PC-3 (cell line): Measurements from ENCODE around the gene SORL1. TPM values are rescaled to one million over a fixed set of nuclear protein-coding genes. Genes with fewer than 3 reads are reported as not detected.

Experiments
- ATAC-seq: fragments of 200-7000 bp; cut with Tn5 transposase; 2 replicates; pipeline ENCODE4 v1.9.1; 2020; ENCODE audit warnings: mild to moderate bottlenecking, moderate library complexity
- BruUV-seq: library from RNA; stranded (reverse); fragments of 400-500 nt; replicated peaks from 2 replicates; lab custom pipeline; 2021; lab: Mats Ljungman, UMichigan
- CTCF ChIA-PET: fragments of 300-600 bp; sonication (Branson Sonifier 250); formaldehyde crosslinking; loops from one replicate; lab custom pipeline; 2022; ENCODE audit warnings: antibody characterized with exemption; lab: Charles Lee
- POLR2A ChIA-PET: fragments of 300-600 bp; sonication (Branson Sonifier 250); formaldehyde crosslinking; loops from one replicate; lab custom pipeline; 2022; ENCODE audit warnings: antibody characterized with exemption; ENCODE audit not compliant: unreplicated experiment; lab: Charles Lee
- DNase-seq: peaks from one replicate; pipeline ENCODE4 v3.0.0-alpha.2; 2015
- H2AFZ ChIP-seq: fragments of 300-600 bp; sonication (generic); 2 replicates; pipeline ENCODE4 v1.6.0; 2016; ENCODE audit warnings: antibody characterized with exemption, low read length
- H3F3A ChIP-seq: fragments of 300-600 bp; sonication (generic); one replicate; pipeline ENCODE4 v1.6.0; 2017; ENCODE audit warnings: antibody characterized with exemption, low read length, control low read depth, mild to moderate bottlenecking; ENCODE audit not compliant: unreplicated experiment
- H3K27ac ChIP-seq: fragments of 300-600 bp; sonication (generic); 2 replicates; pipeline ENCODE4 v1.5.1; 2016; ENCODE audit warnings: mild to moderate bottlenecking, low read length
- H3K27me3 ChIP-seq: fragments of 300-600 bp; sonication (generic); 2 replicates; pipeline ENCODE4 v1.6.1; 2016; ENCODE audit warnings: low read length, mixed read lengths
- H3K36me3 ChIP-seq: fragments of 300-600 bp; sonication (generic); 2 replicates; pipeline ENCODE4 v1.6.1; 2016; ENCODE audit warnings: low read depth, mixed run types, low read length, mixed read lengths
- H3K4me1 ChIP-seq: fragments of 300-600 bp; sonication (generic); 2 replicates; pipeline ENCODE4 v1.5.1; 2016; ENCODE audit warnings: low read length; ENCODE audit not compliant: insufficient read depth
- H3K4me2 ChIP-seq: fragments of 300-600 bp; sonication (generic); 2 replicates; pipeline ENCODE4 v1.6.0; 2016; ENCODE audit warnings: low read length
- H3K4me3 ChIP-seq: fragments of 300-600 bp; sonication (generic); 2 replicates; pipeline ENCODE4 v1.5.1; 2016; ENCODE audit warnings: mild to moderate bottlenecking, low read length, mixed read lengths
- H3K79me2 ChIP-seq: fragments of 300-600 bp; sonication (generic); 2 replicates; pipeline ENCODE4 v1.6.1; 2017; ENCODE audit warnings: low read length, mixed read lengths
- H3K9ac ChIP-seq: fragments of 300-600 bp; sonication (generic); 2 replicates; pipeline ENCODE4 v1.6.0; 2016; ENCODE audit warnings: mild to moderate bottlenecking, low read length
- H3K9me2 ChIP-seq: fragments of 300-600 bp; sonication (generic); replicated peaks from 2 replicates; pipeline ENCODE4 v1.6.1; 2016; ENCODE audit warnings: mixed run types, low read length, mixed read lengths
- H3K9me3 ChIP-seq: fragments of 300-600 bp; sonication (generic); 2 replicates; pipeline ENCODE4 v1.6.1; 2016; ENCODE audit warnings: low read length, mixed read lengths
- H4K20me1 ChIP-seq: fragments of 300-600 bp; sonication (generic); 2 replicates; pipeline ENCODE4 v1.6.1; 2016; ENCODE audit warnings: low read length, mixed read lengths
- CTCF ChIP-seq: fragments of 300-600 bp; sonication (generic); conservative IDR thresholded peaks from 2 replicates; pipeline ENCODE4 v1.5.1; 2017; ENCODE audit warnings: antibody characterized with exemption, low read depth, mild to moderate bottlenecking, low read length
- EZH2 ChIP-seq: fragments of 300-600 bp; sonication (generic); IDR thresholded peaks from one replicate; pipeline ENCODE4 v1.6.1; 2017; ENCODE audit warnings: antibody characterized with exemption, mild to moderate bottlenecking, low read length; ENCODE audit not compliant: unreplicated experiment
- EZH2phosphoT487 ChIP-seq: fragments of 300-600 bp; sonication (generic); IDR thresholded peaks from 2 replicates; pipeline ENCODE4 v1.6.1; 2018; ENCODE audit warnings: mild to moderate bottlenecking, antibody characterized with exemption, low read length, borderline replicate concordance
- intact Hi-C: fragments of 100-400 bp; cut with micrococcal nuclease; formaldehyde crosslinking; loops from 2 replicates; pipeline ENCODE4 v1.9.0; 2023
- total RNA-seq: library from RNA; depleted of rRNA; stranded (reverse); fragments of >200 nt; gene quantifications from 2 replicates; pipeline ENCODE4 v1.2.3, GENCODE V29; 2014

SORL1 gene
- total RNA-seq, 1 experiment from 2014 or later, result 53.7 TPM

- H3K4me2 ChIP-seq, result no peak overlapping the region
- no peaks in the 10 kb centered on the region for H3K9me2 ChIP-seq
- intact Hi-C loops, result no loop called here
- no peaks in the 10 kb centered on the region for H3F3A ChIP-seq
- H3K9me3 ChIP-seq, result no peaks in the 10 kb centered on the region
- H3K4me3 ChIP-seq, result no peak overlapping the region
- no peak overlapping the region for H3K27ac ChIP-seq
- ATAC-seq (no peak), DNase-seq (no peak)
- H3K79me2 ChIP-seq, result no peaks in the 10 kb centered on the region
- BruUV-seq, result no TSS peak
- H3K36me3 ChIP-seq, result peaks cover 15% of the 10 kb centered on the region; the same call in 1 of the 2 replicates
- H3K27me3 ChIP-seq, result no peaks in the 10 kb centered on the region
- ChIA-PET POLR2A (no interaction called here), CTCF (no interaction called here)
- H3K9ac ChIP-seq, result no peak overlapping the region
- H4K20me1 ChIP-seq, result no peaks in the 10 kb centered on the region
- TF ChIP-seq EZH2 (no peak), CTCF (no peak), EZH2phosphoT487 (no peak)
- H3K4me1 ChIP-seq, result no peaks in the 10 kb centered on the region
- no peak overlapping the region for H2AFZ ChIP-seq
Measured at GRCh38 chr11:121586750-121587149, 134.6 kb downstream of the SORL1 start.

- no peak overlapping the region for H2AFZ ChIP-seq
- H3K36me3 ChIP-seq, result peaks cover 15% of the 10 kb centered on the region; the same call in 1 of the 2 replicates
- no peaks in the 10 kb centered on the region for H3K27me3 ChIP-seq
- no peaks in the 10 kb centered on the region for H3K79me2 ChIP-seq
- no peak overlapping the region for H3K4me2 ChIP-seq
- no peak overlapping the region for H3K27ac ChIP-seq
- BruUV-seq, result no TSS peak
- peaks cover 2% of the 10 kb centered on the region; the same call in 1 of the 2 replicates for H3K4me1 ChIP-seq
- POLR2A ChIA-PET, result no interaction called here
- intact Hi-C loops, result no loop called here
- no peaks in the 10 kb centered on the region for H3K9me2 ChIP-seq
- H3K9ac ChIP-seq, result no peak overlapping the region
- no peaks in the 10 kb centered on the region for H4K20me1 ChIP-seq
- CTCF ChIA-PET, result no interaction called here
- DNase-seq, result no peak
- H3K9me3 ChIP-seq, result no peaks in the 10 kb centered on the region
- ATAC-seq, result no peak
- no peak overlapping the region for H3K4me3 ChIP-seq
- TF ChIP-seq CTCF (no peak), EZH2phosphoT487 (no peak), EZH2 (no peak)
- H3F3A ChIP-seq, result no peaks in the 10 kb centered on the region
Measured at GRCh38 chr11:121587182-121587581, 135.1 kb downstream of the SORL1 start.

- ChIA-PET POLR2A (no interaction called here), CTCF (no interaction called here)
- Histone ChIP-seq H3K27ac (no peak overlapping the region), H2AFZ (no peak overlapping the region), H3K27me3 (no peaks in the 10 kb centered on the region), H3K4me3 (no peak overlapping the region), H4K20me1 (no peaks in the 10 kb centered on the region), H3K4me2 (no peak overlapping the region), H3K4me1 (peaks cover 16% of the 10 kb centered on the region), H3K36me3 (peaks cover 20% of the 10 kb centered on the region), H3K79me2 (no peaks in the 10 kb centered on the region), H3K9me2 (no peaks in the 10 kb centered on the region), H3K9ac (no peak overlapping the region), H3F3A (no peaks in the 10 kb centered on the region), H3K9me3 (no peaks in the 10 kb centered on the region)
- ATAC-seq (no peak), DNase-seq (no peak)
- TF ChIP-seq CTCF (no peak), EZH2phosphoT487 (no peak), EZH2 (no peak)
- BruUV-seq, result no TSS peak
- intact Hi-C loops, result no loop called here
Measured at GRCh38 chr11:121588747-121589146, 136.6 kb downstream of the SORL1 start.
